NCI-H2171 treated with DMSO at 0.1 percent for 48 hours (cell line): Measurements from ENCODE around the gene CYP11A1.

Experiments
- DNase-seq: peaks from one replicate; lab custom pipeline; 2025; lab: John Stamatoyannopoulos, UW

CYP11A1 gene

DNA sequence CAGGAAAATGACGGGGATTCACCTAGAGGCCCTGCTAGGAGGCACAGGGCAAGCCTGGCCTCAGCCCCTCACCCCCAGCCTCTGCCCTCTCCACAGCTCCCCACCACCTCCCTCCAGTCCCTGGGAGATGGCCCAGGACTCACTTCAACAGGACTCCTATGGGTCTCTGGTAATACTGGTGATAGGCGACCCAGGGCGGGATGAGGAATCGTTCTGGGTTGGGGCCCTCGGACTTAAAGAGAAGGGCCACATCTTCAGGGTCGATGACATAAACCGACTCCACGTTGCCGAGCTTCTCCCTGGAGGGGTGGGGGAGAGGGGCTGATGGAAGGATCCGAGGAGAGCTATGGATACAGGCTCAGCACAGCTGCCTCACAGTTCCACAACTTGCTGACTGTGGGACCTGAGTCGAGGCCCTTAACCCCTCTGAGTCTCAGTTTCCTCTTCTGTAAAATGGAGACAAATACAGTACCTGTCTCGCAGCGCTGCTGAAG, 19.6 kb downstream of the CYP11A1 start:
- DNase-seq: no peak

DNA sequence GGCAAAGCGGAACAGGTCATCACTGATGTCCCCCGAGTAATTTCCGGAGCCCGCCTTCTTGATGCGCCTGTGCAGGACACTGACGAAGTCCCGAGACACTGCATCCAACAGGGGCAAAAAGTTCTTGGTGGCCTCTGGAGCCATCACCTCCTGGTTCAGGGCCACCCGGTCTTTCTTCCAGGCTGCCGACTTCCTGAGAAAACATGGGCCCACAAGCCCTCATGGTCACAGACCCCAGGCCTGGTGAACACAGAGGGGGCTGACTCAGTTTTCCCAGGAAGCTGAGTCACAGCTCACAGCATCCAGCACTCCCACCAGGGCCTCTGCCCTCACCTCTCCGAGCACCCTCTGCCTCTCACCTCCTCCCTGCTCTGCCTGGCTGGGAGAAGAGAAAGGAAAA, 22.4 kb downstream of the CYP11A1 start:
- DNase-seq: no peak

DNA sequence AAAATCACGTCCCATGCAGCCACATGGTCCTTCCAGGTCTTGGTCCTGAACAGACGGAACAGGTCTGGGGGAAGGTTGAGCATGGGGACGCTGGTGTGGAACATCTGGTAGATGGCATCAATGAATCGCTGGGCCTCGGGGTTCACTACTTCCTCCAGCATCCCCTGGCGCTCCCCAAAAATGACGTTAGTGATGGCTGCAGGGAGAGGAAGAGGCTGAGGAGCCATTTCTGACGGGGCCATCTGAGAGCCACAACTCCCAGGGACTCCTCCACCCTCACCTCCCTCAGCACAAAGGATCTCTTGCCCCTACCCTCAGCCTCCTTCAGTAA, 23.7 kb downstream of the CYP11A1 start:
- DNase-seq: no peak

- DNase-seq: no peak
Observed at GRCh38 chr15:74343127-74343796, 24.2 kb downstream of the CYP11A1 start.

- no peak for DNase-seq
Observed at GRCh38 chr15:74340150-74340549, 27.3 kb downstream of the CYP11A1 start.

DNA sequence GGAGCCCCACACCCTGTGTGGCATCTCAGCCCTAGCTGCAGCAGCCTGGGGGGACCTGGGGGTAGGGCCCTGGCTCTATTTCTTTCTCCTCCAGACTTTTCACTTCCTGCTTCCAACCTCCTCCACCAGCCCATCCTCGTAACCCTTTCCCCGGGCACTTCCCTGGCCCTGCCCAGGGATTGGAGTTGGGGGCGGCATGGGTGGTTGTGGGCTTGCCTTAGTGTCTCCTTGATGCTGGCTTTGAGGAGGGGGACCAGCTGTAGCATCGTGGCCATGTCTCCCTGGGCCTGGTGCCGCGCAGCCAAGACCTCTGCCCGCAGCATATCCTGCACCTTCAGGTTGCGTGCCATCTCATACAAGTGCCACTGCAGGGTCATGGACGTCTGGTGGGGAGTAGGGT, 28.1 kb downstream of the CYP11A1 start:
- DNase-seq: no peak

DNA sequence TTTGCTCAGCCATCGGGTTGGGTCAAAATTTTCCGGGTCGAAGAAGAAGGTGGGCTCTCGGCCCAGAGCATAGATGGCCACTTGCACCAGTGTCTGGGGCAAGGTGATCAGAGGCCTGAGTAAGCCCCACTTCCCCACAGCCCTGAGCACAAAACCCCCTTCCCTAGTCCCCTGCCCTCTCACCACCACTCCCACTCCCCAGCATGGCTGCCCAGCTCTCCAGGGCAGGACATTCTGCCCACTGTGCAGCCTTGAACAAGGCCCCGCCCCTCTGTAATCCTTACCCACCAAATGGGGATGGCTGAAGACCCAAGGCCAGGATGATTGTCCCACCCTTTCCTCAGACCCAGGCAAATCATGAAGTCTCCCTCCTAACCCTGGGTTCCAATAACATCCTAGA, 28.8 kb downstream of the CYP11A1 start:
- no peak for DNase-seq

DNA sequence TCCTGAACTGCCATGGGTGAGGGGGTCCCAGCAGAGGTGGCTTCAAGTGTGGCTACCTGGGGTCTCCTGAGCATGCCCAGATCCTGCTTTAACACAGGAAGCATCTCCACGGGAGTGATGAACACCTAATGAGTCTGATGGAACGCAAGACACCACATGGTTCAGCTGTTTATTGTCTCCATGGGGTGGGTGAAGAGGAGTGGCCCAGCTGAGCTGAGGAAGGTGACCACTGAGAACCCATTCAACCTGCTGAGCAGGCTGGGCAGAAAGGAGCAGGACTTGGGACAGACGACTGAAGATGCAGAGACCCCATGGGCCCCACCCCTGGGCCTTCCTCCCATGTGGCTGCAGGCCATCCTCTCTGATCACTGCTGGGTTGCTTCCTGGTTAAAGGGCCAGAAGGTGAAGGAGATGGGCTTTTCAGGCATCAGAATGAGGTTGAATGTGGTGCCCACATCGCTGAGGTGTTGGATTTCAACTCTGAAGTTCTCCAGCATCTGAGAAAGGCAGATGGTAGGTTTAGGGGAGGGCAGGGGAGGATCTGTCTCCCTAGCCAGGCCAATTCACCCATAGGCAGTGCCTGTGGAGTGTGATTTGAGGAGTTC, 29.7 kb downstream of the CYP11A1 start:
- DNase-seq: no peak

DNA sequence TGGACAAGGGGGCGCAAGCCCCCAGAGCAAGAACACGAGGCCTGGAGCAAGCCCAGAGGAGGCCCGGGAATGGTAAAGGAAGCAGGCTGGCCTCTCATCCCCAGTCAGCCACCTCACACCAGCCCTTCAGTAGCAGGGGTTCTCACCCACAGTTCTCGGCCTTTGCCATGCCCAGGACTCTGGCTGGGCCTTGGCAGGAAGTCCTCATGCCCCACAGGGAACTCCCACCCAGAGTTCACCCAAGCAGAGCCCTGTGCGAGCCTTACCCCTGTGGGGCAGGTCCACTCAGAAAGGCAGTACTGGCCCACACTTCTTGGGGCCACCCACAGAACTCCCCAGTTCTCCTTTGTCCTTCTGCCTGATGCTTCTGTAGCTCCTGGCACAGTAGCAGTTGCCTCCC, 30.3 kb downstream of the CYP11A1 start:
- DNase-seq: no peak

DNA sequence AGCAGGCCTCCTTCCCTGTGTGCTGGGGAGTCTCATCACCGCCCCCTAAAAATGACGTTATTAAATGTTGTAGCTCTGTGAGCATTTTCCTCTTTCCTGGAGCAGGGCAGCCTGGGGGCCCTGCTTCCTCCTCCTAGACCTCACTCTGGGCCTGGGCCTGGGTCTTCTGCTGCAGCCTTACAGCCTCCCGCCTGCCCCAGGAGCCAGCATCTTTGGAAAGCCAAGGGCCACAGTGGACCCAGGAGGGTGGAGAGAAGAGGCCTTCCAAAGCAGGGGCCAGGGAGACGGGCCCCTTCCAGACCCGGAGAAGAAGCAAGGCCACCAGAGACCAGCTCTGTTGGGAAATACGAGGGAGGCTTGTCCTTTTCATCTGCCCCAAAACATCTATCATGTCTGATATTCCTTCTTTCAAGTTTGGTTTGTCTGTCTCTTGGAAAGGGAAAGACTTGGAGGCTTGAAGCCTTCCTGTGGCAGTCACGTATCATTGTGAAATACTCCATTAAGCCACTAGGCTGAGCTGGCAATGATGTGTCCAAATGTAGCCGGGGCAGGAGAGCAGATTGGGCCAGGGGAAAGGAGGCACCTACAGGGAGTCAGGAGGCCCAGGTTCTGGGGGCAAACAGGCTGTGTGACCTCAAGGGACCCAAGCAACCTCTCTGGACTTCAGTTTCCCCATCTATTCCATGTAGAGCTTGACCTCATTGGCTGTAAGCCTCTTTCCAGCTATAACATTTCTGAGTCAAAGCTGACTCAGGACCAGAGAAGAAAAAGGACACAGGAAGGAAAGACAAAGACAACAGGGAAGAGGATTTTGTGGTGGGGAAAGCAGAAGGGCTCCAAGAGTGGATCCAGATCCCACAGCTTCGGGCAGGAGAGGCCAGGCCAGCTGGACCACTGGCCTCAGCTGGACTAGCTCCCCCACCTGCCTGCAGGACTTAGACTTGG, 31.1 kb downstream of the CYP11A1 start:
- no peak for DNase-seq

- DNase-seq: no peak
Observed at GRCh38 chr15:74335396-74335795, 32.0 kb downstream of the CYP11A1 start.

DNA sequence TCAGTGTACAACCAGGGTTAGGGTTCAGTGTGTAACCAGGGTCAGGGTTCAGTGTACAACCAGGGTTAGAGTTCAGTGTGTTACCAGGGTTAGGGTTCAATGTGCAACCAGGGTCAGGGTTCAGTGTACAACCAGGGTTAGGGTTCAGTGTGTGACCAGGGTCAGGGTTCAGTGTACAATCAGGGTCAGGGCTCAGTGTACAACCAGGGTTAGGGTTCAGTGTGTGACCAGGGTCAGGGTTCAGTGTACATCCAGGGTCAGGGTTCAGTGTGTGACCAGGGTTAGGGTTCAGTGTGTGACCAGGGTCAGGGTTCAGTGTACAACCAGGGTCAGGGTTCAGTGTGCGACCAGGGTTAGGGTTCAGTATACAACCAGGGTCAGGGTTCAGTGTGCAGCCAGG, 33.3 kb downstream of the CYP11A1 start:
- no peak for DNase-seq

DNA sequence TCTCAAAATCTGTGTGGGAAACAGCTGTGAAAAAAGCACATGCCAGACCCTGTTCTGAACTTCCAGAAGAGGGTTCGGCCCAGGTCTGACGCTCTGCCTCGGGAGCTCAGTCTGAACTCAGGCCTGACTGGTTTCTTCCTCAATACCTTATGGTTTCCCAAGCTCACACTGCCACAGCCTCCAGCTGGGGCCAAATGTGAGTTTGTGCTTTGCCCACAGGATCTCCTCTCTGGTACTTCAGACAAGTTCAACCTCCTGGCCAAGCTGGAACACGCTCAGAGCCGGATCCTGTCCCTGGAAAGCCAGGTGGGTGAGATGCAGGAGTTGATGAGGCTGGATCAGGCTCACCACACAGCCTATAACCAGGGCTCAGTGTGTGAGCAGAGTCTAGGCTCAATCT, 33.8 kb downstream of the CYP11A1 start:
- no peak for DNase-seq

DNA sequence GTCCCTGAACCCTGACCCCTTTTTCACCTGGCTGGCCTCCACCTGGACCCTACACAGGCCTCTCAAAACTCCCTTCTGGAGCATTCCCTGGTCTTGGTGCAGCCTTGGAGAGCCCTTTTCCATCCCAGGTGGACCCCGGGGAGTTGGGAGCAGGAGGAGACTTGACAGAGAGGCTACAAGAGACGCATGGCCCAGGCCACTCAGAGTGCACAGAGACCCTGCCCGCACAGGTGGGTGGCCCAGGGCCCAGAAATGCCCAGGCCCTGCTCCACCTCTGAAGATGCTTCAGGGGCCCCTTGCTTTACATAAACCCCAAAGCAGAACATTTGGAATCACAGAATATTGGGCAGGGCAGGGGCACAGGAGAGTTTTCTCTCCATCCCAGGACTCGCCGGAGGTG, 34.4 kb downstream of the CYP11A1 start:
- no peak for DNase-seq

GRCh38 chr15:74332611-74333010, 34.8 kb downstream of the CYP11A1 start:
- DNase-seq: no peak

GRCh38 chr15:74332011-74332410, 35.4 kb downstream of the CYP11A1 start:
- no peak for DNase-seq

GRCh38 chr15:74330861-74331408, 36.5 kb downstream of the CYP11A1 start:
- no peak for DNase-seq

GRCh38 chr15:74328331-74329056, 39.0 kb downstream of the CYP11A1 start:
- DNase-seq: no peak

DNA sequence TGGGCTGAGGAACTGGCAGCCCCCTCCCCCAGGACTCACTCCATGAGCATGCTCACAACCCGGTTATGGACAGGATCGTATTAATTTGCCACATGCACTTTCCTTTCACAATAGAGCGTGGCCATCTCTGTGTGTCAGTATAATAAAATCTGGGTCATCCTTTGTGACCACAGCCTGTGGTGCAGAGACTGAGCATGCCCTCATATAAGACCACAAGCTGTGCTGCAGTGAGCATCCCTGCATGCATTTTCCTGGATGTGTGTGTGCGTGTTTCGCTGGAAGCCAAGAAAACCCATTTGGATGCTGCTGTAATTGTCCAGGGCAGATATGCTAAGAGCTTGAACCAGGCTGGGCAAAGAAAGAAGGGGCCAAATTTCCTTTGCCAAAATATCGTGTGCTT, 39.7 kb downstream of the CYP11A1 start:
- DNase-seq: no peak

DNA sequence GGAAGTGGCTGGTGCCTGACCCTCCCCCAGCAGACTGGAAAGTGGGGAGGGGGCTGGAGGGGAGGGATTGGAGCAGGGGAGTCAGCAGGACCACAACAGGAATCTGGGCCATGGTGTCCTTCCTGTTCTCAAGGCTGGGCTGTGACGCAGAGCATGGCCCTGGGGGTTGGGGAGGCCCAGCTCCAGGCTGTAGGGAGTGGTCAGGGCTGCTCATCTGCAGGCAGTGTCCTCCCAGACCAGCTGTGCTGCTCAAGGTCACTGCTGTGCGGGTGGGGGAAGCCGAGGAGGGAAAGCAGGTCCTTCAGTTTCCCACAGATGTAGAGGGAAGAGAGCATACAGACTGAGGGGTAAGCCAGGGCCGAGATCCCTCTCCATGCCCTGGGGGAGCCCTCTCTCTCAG, 40.7 kb downstream of the CYP11A1 start:
- no peak for DNase-seq

DNA sequence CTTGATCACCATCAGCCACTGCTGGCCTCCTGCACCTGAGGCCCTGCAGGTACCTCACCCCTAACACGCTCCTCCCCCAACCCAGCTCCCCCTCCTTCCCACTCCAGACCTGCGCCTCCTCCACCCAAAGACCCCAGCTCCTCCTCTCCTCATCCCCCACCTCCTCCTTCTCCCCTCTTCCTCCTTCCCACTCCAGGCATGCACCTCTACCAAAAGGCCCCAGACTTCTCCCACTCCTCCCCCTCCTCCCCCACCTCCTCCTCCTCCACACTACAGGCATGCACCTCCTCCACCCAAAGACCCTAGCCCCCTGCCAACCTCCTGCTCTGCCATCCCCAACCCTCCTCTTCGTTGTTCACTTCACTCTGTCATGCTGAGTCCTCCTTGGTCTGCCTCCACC, 42.7 kb downstream of the CYP11A1 start:
- DNase-seq: no peak

GRCh38 chr15:74322558-74323180, 44.8 kb downstream of the CYP11A1 start:
- DNase-seq: peak; percentile 62
